ENCODE measurements around the gene THADA.

Gene THADA

GRCh38 chr2:43419876-43420275 is 176.0 kb downstream of the THADA start:
- no peak for DNase-seq (ENCODE audit: low spot score)
- TF ChIP-seq CTCF (IDR thresholded peaks at IDR 0.05; ENCODE audit: extremely low read depth, missing control alignments): no peak

DNA sequence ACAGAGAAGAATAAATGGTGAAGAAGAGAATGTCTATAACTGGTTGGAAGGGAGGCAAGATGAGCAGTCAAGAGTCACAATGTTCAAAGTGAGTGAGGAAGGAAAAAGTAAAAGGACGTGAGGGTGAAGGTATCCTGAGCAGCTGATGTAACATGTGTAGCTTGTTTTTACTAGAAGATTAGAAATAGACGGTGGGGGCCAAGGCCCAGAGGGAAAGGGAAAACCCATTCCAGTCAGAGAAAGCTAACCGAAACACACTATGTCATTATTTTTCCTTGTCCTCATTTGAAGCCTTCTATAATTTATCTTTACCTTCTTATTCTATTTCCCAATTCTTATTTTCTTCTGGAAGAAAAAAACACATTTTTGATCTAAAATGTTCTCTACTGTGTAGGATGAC is 176.6 kb downstream of the THADA start:
- TF ChIP-seq CTCF (IDR thresholded peaks at IDR 0.05; ENCODE audit: extremely low read depth, missing control alignments): no peak

GRCh38 chr2:43418680-43419079 is 177.2 kb downstream of the THADA start:
- no peak for TF ChIP-seq CTCF (IDR thresholded peaks at IDR 0.05; ENCODE audit: extremely low read depth, missing control alignments)

More for the DNA sequence above, 176.6 kb downstream of the THADA start:
- DNase-seq (ENCODE audit: low spot score): no peak

GRCh38 chr2:43417300-43417699 is 178.5 kb downstream of the THADA start:
- no peak for TF ChIP-seq CTCF (IDR thresholded peaks at IDR 0.05; ENCODE audit: extremely low read depth, missing control alignments)
- DNase-seq (ENCODE audit: low spot score): no peak

More at GRCh38 chr2:43418680-43419079, 177.2 kb downstream of the THADA start:
- no peak for DNase-seq (ENCODE audit: low spot score)

DNA sequence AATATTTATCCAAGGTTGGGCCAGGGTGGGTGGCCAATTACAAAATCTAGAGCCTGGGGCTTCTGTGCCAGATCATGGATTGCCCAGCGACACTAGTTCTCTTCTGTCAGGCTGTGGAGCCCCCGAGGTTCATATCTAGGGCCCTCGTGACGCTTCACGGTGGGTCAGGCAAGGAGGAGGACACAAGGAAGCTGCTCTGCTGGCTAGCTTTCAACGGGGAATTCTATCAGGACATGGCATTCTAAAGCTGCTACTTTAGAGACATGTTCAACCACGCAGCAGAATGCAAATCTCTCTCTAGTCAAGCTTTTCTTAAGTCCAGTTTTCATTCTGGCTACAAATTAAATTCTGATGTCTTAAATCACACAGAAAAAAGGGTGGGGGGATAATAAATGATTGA is 180.2 kb downstream of the THADA start:
- no peak for TF ChIP-seq CTCF (IDR thresholded peaks at IDR 0.05; ENCODE audit: extremely low read depth, missing control alignments)

DNA sequence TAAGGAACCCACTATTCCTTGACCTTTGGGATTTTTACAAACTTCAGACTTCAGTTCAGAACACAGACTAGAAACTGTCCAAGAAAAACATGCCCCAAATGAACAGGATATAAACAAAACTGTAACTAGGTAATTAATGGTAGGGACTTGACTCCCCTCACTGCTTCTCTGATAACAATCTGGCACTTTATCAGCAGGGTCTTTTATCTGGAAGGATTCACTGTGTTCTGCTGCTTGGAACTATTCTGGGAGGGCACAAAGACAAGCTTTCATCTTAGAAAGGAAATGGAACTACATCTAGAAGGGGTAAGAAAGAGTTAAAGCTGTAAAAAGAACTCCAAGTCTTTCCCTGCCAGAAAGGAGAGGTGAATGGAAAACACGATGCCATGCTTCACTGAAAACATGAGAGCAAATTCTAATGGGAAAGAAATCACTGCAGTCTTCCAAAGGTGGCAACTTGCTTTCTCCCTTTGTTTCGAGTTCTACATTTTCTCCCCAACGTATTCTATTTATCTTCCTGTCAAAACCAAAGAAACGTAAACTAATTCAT is 181.2 kb downstream of the THADA start:
- no peak for TF ChIP-seq CTCF (IDR thresholded peaks at IDR 0.05; ENCODE audit: extremely low read depth, missing control alignments)
- no peak for DNase-seq (ENCODE audit: low spot score)

More for the DNA sequence above, 180.2 kb downstream of the THADA start:
- no peak for DNase-seq (ENCODE audit: low spot score)

DNA sequence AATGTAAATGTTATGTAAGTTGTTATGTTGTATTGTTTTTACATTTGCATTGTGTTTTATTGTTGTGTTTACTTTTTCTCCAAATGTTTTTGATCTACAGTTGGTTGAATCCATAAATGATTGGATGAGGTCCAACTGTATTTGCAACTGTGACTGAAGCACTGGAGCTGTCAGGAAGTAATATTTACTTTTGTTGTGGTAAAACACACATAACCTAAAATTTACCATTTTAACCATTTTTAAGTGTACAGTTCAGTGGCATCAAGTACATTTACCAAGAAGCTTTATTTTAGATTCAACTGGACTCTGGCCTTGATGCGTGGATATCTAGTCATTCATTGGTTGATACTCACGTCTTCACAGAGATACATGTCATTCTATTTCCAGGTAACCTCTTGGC is 181.8 kb downstream of the THADA start:
- DNase-seq (ENCODE audit: low spot score): no peak
- TF ChIP-seq CTCF (IDR thresholded peaks at IDR 0.05; ENCODE audit: extremely low read depth, missing control alignments): no peak
